ENCODE results near the gene RBBP5. TPM values are rescaled to one million over a fixed set of nuclear protein-coding genes. Genes with fewer than 3 reads are reported as not detected.

RBBP5 gene
- total RNA-seq, 1 experiment from 2014 or later: 17.9 TPM

DNA sequence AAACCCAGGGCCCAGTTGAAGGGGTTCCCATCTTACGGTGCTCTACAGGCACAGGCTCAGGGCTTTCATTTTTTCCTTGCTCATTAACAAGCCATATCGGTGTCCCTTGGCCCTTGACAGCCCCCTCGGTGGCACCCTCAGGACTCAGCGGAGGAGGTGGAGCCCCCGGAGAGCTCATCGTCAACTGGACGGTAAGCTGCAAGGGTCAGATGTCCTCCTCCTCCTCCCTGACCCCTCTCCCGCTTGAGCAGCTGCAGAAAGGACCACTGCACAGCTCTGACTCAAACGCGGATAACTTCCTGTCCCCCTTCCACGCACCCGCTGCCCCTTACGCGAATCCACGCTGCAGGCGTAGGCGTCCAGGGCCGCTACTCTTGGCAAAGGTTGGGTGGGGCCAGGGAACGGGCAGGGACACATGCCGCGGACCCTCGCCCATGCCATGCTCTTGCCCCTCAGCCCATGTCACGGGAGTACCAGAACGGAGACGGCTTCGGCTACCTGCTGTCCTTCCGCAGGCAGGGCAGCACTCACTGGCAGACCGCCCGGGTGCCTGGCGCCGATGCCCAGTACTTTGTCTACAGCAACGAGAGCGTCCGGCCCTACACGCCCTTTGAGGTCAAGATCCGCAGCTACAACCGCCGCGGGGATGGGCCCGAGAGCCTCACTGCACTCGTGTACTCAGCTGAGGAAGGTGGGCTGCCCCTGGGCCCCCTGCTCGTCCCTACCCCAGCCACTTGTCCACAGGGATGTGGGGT is 52.2 kb downstream of the RBBP5 start:
- no peaks in the 10 kb centered on the region for H3K9me2 ChIP-seq (ENCODE audit: insufficient read depth)
- no peaks in the 10 kb centered on the region for H3F3A ChIP-seq (ENCODE audit: insufficient read depth, low read depth)
- H3K4me1 ChIP-seq (replicated peaks; ENCODE audit: insufficient read depth): no peaks in the 10 kb centered on the region
- no peaks in the 10 kb centered on the region for H3K9me3 ChIP-seq (ENCODE audit: insufficient read depth, low read depth)
- no peak for DNase-seq
- H3K79me2 ChIP-seq (ENCODE audit: low read depth): no peaks in the 10 kb centered on the region
- CTCF ChIA-PET: no interaction called here
- H2AFZ ChIP-seq: no peak overlapping the region
- H3K27ac ChIP-seq: no peak overlapping the region
- no TSS peak for BruUV-seq (replicated peaks)
- H3K36me3 ChIP-seq (ENCODE audit: low read depth): no peaks in the 10 kb centered on the region
- intact Hi-C loops (cut with micrococcal nuclease; ENCODE audit: unreplicated experiment): no loop called here
- H3K4me2 ChIP-seq: no peak overlapping the region
- POLR2A ChIA-PET (ENCODE audit: unreplicated experiment): no interaction called here
- H3K27me3 ChIP-seq (ENCODE audit: insufficient read depth, low read depth): peaks cover 37% of the 10 kb centered on the region
- TF ChIP-seq EZH2 (IDR thresholded peaks at IDR 0.05; ENCODE audit: low read depth): no peak
- TF ChIP-seq, protein P1, sequence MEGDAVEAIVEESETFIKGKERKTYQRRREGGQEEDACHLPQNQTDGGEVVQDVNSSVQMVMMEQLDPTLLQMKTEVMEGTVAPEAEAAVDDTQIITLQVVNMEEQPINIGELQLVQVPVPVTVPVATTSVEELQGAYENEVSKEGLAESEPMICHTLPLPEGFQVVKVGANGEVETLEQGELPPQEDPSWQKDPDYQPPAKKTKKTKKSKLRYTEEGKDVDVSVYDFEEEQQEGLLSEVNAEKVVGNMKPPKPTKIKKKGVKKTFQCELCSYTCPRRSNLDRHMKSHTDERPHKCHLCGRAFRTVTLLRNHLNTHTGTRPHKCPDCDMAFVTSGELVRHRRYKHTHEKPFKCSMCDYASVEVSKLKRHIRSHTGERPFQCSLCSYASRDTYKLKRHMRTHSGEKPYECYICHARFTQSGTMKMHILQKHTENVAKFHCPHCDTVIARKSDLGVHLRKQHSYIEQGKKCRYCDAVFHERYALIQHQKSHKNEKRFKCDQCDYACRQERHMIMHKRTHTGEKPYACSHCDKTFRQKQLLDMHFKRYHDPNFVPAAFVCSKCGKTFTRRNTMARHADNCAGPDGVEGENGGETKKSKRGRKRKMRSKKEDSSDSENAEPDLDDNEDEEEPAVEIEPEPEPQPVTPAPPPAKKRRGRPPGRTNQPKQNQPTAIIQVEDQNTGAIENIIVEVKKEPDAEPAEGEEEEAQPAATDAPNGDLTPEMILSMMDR (conservative IDR thresholded peaks at IDR 0.05): no peak
- no peaks in the 10 kb centered on the region for H4K20me1 ChIP-seq (ENCODE audit: insufficient read depth)
- no peak overlapping the region for H3K4me3 ChIP-seq

DNA sequence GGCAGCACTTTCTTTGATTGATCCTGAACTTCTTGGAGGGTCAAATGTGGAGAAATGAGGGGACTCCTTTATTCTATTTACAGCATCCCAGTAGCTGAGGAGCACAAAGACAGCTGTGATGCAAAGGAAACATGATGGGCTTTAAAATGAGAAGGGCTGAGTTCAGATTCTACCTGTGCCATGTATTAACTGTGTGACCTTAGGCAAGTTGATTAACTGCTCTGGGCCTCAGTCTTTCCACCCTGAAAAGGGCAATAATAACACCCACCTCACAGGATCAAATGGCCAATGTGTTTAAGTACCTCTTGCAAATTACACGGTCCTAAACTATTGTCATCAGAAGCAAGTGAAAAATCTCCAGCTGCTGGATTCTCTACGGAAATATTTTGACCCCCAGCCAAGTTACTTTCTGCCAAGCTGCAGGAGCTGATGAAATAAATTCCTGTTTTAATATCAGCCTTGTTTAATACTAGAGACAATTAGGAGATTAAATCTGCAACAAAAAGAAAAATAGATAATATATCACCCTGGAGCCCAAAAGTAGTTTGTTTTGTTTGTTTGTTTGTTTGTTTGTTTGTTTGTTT is 53.2 kb downstream of the RBBP5 start:
- no peaks in the 10 kb centered on the region for H4K20me1 ChIP-seq (ENCODE audit: insufficient read depth)
- H3K36me3 ChIP-seq (ENCODE audit: low read depth): no peaks in the 10 kb centered on the region

DNA sequence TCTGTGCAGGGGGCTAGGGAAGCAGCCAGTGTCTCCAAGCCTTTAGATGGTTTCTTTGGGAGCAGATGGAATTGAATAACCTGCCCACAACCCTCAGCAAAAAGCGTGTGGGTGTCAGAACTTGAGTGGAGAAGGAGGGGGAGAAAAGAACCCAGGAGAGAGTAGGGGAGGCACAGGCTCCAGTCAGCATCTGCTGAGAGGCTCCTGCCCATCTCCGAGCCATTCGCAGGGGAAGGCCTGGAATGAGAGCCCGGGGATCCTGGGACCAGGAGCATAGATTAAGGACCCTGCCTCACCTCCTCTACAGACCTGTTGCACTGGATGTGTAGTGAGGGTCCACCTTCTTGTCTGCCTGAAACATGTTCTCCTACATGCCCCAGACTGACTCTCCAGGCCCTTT is 53.8 kb downstream of the RBBP5 start:
- no peaks in the 10 kb centered on the region for H3K4me1 ChIP-seq (replicated peaks; ENCODE audit: insufficient read depth)
- H4K20me1 ChIP-seq (ENCODE audit: insufficient read depth): no peaks in the 10 kb centered on the region
- no peak for DNase-seq
- ChIA-PET CTCF (no interaction called here), POLR2A (ENCODE audit: unreplicated experiment) (no interaction called here)
- H3K9me3 ChIP-seq (ENCODE audit: insufficient read depth, low read depth): no peaks in the 10 kb centered on the region
- no peaks in the 10 kb centered on the region for H3K36me3 ChIP-seq (ENCODE audit: low read depth)
- no peak for TF ChIP-seq EZH2 (IDR thresholded peaks at IDR 0.05; ENCODE audit: low read depth)
- TF ChIP-seq, protein P1 (conservative IDR thresholded peaks at IDR 0.05): no peak
- no peak overlapping the region for H3K4me3 ChIP-seq
- no peak overlapping the region for H3K4me2 ChIP-seq
- no TSS peak for BruUV-seq (replicated peaks)
- intact Hi-C loops (cut with micrococcal nuclease; ENCODE audit: unreplicated experiment): no loop called here
- no peaks in the 10 kb centered on the region for H3K9me2 ChIP-seq (ENCODE audit: insufficient read depth)
- no peaks in the 10 kb centered on the region for H3K79me2 ChIP-seq (ENCODE audit: low read depth)
- no peak overlapping the region for H3K27ac ChIP-seq
- H3K27me3 ChIP-seq (ENCODE audit: insufficient read depth, low read depth): peaks cover 51% of the 10 kb centered on the region
- H3F3A ChIP-seq (ENCODE audit: insufficient read depth, low read depth): no peaks in the 10 kb centered on the region
- no peak overlapping the region for H2AFZ ChIP-seq

More for the DNA sequence above, 53.2 kb downstream of the RBBP5 start:
- Histone ChIP-seq H3K9me3 (ENCODE audit: insufficient read depth, low read depth) (no peaks in the 10 kb centered on the region), H3K9me2 (ENCODE audit: insufficient read depth) (no peaks in the 10 kb centered on the region), H3K4me2 (no peak overlapping the region), H3K79me2 (ENCODE audit: low read depth) (no peaks in the 10 kb centered on the region), H3K4me1 (replicated peaks; ENCODE audit: insufficient read depth) (no peaks in the 10 kb centered on the region), H3K27me3 (ENCODE audit: insufficient read depth, low read depth) (peaks cover 45% of the 10 kb centered on the region), H3K4me3 (no peak overlapping the region), H3F3A (ENCODE audit: insufficient read depth, low read depth) (no peaks in the 10 kb centered on the region), H2AFZ (no peak overlapping the region), H3K27ac (no peak overlapping the region)
- CTCF ChIA-PET: interaction anchor here (0.7 kb wide), 1 partner anchor 17 kb away, joined by 4 read pairs; no protein-coding TSS in a partner anchor
- intact Hi-C loops (cut with micrococcal nuclease; ENCODE audit: unreplicated experiment): no loop called here
- no peak for DNase-seq
- BruUV-seq (replicated peaks): no TSS peak
- TF ChIP-seq, protein P1 (conservative IDR thresholded peaks at IDR 0.05): no peak
- TF ChIP-seq EZH2 (IDR thresholded peaks at IDR 0.05; ENCODE audit: low read depth): no peak
- POLR2A ChIA-PET (ENCODE audit: unreplicated experiment): no interaction called here
